ENCODE data around the gene LCN1. TPM values are rescaled to one million over a fixed set of nuclear protein-coding genes. Genes with fewer than 3 reads are reported as not detected.

The LCN1 gene
- total and polyA plus RNA-seq, 4 donors: not detected

DNA sequence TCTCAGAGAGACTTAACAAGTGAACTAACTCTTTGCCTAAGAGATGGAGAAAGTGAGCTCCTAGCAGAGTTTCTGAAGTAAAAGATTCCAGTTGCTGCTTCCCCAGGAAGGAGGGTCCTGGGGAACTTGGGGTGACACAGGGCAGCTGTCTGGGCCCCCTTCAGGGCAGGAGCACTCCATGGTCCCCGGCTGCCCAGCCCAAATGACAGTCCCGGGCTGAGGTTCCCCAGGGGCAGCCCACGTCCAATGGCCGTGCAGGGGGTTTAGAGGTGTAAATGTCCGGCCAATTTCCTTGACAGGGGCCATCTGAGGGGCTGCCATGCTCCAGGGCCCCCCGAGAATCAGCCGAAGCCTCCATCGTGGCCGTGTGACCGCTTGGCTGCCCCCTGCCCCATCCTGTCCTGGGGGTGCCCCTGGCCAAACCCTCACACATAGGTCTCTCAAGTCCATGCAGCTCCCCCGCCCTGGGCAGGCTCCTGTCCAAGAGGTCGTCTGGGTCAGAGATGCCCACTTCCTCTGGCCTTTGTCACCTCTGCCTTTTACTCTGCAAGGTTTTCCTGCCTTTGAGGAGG, 47.2 kb upstream of the LCN1 start:
- Histone ChIP-seq H3K9ac (ENCODE audit: low read depth in 1 of 2, low read length in 2 of 2) (no peak overlapping the region), H3K4me3 (ENCODE audit: low read depth in 1 of 3, low read length in 3 of 3) (no peak overlapping the region), H3K27me3 (ENCODE audit: control insufficient read depth in 4 of 4, insufficient read depth in 4 of 4, low read length in 3 of 4) (no peaks in the 10 kb centered on the region), H3K27ac (ENCODE audit: low read depth in 1 of 2, low read length in 2 of 2) (no peak overlapping the region), H3K9me3 (ENCODE audit: control insufficient read depth in 4 of 4, low read length in 3 of 4) (no peaks in the 10 kb centered on the region), H3K4me1 (ENCODE audit: control insufficient read depth in 4 of 4, insufficient read depth in 4 of 4, low read length in 3 of 4) (peaks cover 0 to 5% (median 3%) of the 10 kb centered on the region in 4 donors), H3K36me3 (ENCODE audit: control insufficient read depth in 4 of 4, insufficient read depth in 3 of 4, low read depth in 1 of 4, low read length in 3 of 4) (no peaks in the 10 kb centered on the region)
- no peak for DNase-seq (ENCODE audit: low spot score)
- TF ChIP-seq EGR1 (IDR thresholded peaks at IDR 0.05; ENCODE audit: low read depth in 2 of 2) (no peak), YY1 (IDR thresholded peaks at IDR 0.05) (no peak), SP1 (IDR thresholded peaks at IDR 0.05) (no peak), MAX (IDR thresholded peaks at IDR 0.05) (no peak), NR2F2 (IDR thresholded peaks at IDR 0.05) (no peak), FOXA1 (IDR thresholded peaks at IDR 0.05) (no peak), FOXA2 (IDR thresholded peaks at IDR 0.05) (no peak), GABPA (IDR thresholded peaks at IDR 0.05 in 1 of 2, conservative IDR thresholded peaks at IDR 0.05 in 1 of 2) (no peak), HNF4G (IDR thresholded peaks at IDR 0.05) (no peak), ZBTB33 (IDR thresholded peaks at IDR 0.05) (no peak)
- TF ChIP-seq, protein P1, sequence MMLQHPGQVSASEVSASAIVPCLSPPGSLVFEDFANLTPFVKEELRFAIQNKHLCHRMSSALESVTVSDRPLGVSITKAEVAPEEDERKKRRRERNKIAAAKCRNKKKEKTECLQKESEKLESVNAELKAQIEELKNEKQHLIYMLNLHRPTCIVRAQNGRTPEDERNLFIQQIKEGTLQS (IDR thresholded peaks at IDR 0.05): no peak
- WGBS: 82% methylated on average over 12 of the region's 12 CpGs

- Histone ChIP-seq H3K4me3 (ENCODE audit: low read depth in 1 of 3, low read length in 3 of 3) (no peak overlapping the region), H3K4me1 (ENCODE audit: control insufficient read depth in 4 of 4, insufficient read depth in 4 of 4, low read length in 3 of 4) (peaks cover 0 to 5% (median 3%) of the 10 kb centered on the region in 4 donors), H3K27ac (ENCODE audit: low read depth in 1 of 2, low read length in 2 of 2) (no peak overlapping the region), H3K9me3 (ENCODE audit: control insufficient read depth in 4 of 4, low read length in 3 of 4) (no peaks in the 10 kb centered on the region), H3K27me3 (ENCODE audit: control insufficient read depth in 4 of 4, insufficient read depth in 4 of 4, low read length in 3 of 4) (no peaks in the 10 kb centered on the region), H3K9ac (ENCODE audit: low read depth in 1 of 2, low read length in 2 of 2) (no peak overlapping the region), H3K36me3 (ENCODE audit: control insufficient read depth in 4 of 4, insufficient read depth in 3 of 4, low read depth in 1 of 4, low read length in 3 of 4) (no peaks in the 10 kb centered on the region)
- no peak for DNase-seq (ENCODE audit: low spot score)
- WGBS: 45% methylated on average over 12 of the region's 12 CpGs
- TF ChIP-seq CTCF (IDR thresholded peaks at IDR 0.05; ENCODE audit: low read depth, low read length, missing input control) (no peak), ZBTB33 (IDR thresholded peaks at IDR 0.05) (no peak), JUND (IDR thresholded peaks at IDR 0.05) (no peak), FOXA1 (IDR thresholded peaks at IDR 0.05) (no peak), FOXA2 (IDR thresholded peaks at IDR 0.05) (no peak), HNF4G (IDR thresholded peaks at IDR 0.05) (no peak), GABPA (IDR thresholded peaks at IDR 0.05 in 1 of 2, conservative IDR thresholded peaks at IDR 0.05 in 1 of 2) (no peak), MAX (IDR thresholded peaks at IDR 0.05) (no peak), SP1 (IDR thresholded peaks at IDR 0.05) (no peak), NR2F2 (IDR thresholded peaks at IDR 0.05) (no peak), RXRA (IDR thresholded peaks at IDR 0.05) (no peak)
- TF ChIP-seq, protein P1 (IDR thresholded peaks at IDR 0.05): no peak
These were observed 46.3 kb upstream of the LCN1 start for GRCh38 chr9:135474915-135475314.
